Progenitor cell of endocrine pancreas (in vitro differentiated cells): ENCODE measurements around the gene BACH2. TPM values are rescaled to one million over a fixed set of nuclear protein-coding genes. Genes with fewer than 3 reads are reported as not detected.
"Not testable (repeated sequence)": the region's sequence is repeated elsewhere in the genome, so short reads cannot be mapped to it uniquely, and the experiment has no call there.

Experiments used
- DNase-seq: peaks from one replicate; pipeline ENCODE4 v3.0.0; 2021; ENCODE audit warnings: low spot score; ENCODE audit not compliant: unreplicated experiment
- H3K27ac Mint-ChIP-seq: 2 replicates; pipeline ENCODE4 v1.8.0; 2021; ENCODE audit warnings: mild to moderate bottlenecking, moderate library complexity, mixed read lengths
- H3K27me3 Mint-ChIP-seq: 2 replicates; pipeline ENCODE4 v1.8.0; 2021; ENCODE audit warnings: mixed read lengths
- H3K36me3 Mint-ChIP-seq: 2 replicates; pipeline ENCODE4 v1.8.0; 2022; ENCODE audit warnings: mixed read lengths; ENCODE audit not compliant: insufficient read depth
- H3K4me1 Mint-ChIP-seq: 2 replicates; pipeline ENCODE4 v1.8.0; 2021; ENCODE audit warnings: low read depth, mixed read lengths
- H3K4me3 Mint-ChIP-seq: 2 replicates; pipeline ENCODE4 v1.8.0; 2021; ENCODE audit warnings: low read depth, mild to moderate bottlenecking, moderate library complexity, mixed read lengths
- H3K9me3 Mint-ChIP-seq: 2 replicates; pipeline ENCODE4 v1.8.0; 2021; ENCODE audit warnings: low read depth, mixed read lengths
- total RNA-seq: library from RNA; stranded (reverse); gene quantifications from 2 replicates; pipeline ENCODE4 v1.2.1, GENCODE V29; 2021
- TF ChIP-seq, protein P1 (sequence below): fragments of 200-600 bp; sonication (generic); IDR thresholded peaks from one replicate; pipeline ENCODE4 v1.5.0; 2021; ENCODE audit warnings: antibody characterized with exemption, mild to moderate bottlenecking; ENCODE audit not compliant: unreplicated experiment

Gene BACH2
- total RNA-seq, 1 donor from 2014 or later, result 11.2 TPM

DNA sequence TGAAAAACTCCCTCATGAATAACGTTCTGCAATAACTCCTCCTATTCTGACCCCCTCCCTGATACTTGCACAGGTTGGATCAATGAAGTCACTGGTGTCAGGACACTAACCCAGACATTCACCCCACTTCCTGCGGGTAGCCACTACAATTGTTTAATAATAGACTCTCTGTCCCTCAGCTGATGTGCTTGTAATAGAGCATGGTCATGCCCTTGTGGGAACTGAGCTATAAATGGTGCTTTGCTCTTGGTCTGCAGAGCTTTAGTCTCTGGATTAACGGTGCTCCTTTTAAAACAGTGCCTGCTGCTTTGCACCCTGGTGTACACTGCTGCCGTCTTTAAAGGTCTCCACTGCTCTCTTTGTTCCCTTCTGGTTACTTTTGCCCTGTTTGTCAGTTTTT is 127.3 kb downstream of the BACH2 start:
- peaks cover 3% of the 10 kb centered on the region for H3K36me3 Mint-ChIP-seq
- no peaks in the 10 kb centered on the region for H3K27me3 Mint-ChIP-seq
- peaks cover 6% of the 10 kb centered on the region for H3K4me1 Mint-ChIP-seq
- peak overlapping the region; percentile 67 for H3K27ac Mint-ChIP-seq
- DNase-seq, result no peak
- no peak overlapping the region for H3K4me3 Mint-ChIP-seq
- TF ChIP-seq, protein P1, sequence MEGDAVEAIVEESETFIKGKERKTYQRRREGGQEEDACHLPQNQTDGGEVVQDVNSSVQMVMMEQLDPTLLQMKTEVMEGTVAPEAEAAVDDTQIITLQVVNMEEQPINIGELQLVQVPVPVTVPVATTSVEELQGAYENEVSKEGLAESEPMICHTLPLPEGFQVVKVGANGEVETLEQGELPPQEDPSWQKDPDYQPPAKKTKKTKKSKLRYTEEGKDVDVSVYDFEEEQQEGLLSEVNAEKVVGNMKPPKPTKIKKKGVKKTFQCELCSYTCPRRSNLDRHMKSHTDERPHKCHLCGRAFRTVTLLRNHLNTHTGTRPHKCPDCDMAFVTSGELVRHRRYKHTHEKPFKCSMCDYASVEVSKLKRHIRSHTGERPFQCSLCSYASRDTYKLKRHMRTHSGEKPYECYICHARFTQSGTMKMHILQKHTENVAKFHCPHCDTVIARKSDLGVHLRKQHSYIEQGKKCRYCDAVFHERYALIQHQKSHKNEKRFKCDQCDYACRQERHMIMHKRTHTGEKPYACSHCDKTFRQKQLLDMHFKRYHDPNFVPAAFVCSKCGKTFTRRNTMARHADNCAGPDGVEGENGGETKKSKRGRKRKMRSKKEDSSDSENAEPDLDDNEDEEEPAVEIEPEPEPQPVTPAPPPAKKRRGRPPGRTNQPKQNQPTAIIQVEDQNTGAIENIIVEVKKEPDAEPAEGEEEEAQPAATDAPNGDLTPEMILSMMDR, result no peak
- H3K9me3 Mint-ChIP-seq, result peaks cover 5% of the 10 kb centered on the region

DNA sequence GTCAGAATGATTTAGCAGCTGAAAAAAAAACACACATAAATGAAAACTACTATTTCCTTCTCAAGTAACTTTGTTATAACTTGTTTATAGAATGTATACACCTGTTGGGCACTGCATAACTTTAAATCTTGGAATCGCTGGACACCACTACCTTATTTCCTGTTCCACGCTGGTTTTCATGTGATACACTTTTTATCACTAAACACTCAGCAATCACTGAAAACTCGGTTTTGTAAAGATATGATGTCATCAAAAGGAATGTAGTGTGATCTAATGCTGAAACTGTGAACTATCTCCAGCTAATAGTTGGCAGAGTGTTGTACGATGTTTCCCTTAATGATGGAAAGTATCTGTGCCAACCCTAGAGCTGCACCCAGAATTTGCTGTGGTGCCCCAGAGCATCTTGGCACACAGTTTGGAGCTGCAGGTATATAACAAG is 127.9 kb downstream of the BACH2 start:
- peak overlapping the region; percentile 56 for H3K27ac Mint-ChIP-seq
- no peak overlapping the region for H3K4me3 Mint-ChIP-seq
- H3K4me1 Mint-ChIP-seq, result peaks cover 7% of the 10 kb centered on the region
- H3K36me3 Mint-ChIP-seq, result peaks cover 3% of the 10 kb centered on the region
- H3K27me3 Mint-ChIP-seq, result no peaks in the 10 kb centered on the region
- DNase-seq, result no peak
- peaks cover 4% of the 10 kb centered on the region for H3K9me3 Mint-ChIP-seq
- TF ChIP-seq, protein P1, result no peak

DNA sequence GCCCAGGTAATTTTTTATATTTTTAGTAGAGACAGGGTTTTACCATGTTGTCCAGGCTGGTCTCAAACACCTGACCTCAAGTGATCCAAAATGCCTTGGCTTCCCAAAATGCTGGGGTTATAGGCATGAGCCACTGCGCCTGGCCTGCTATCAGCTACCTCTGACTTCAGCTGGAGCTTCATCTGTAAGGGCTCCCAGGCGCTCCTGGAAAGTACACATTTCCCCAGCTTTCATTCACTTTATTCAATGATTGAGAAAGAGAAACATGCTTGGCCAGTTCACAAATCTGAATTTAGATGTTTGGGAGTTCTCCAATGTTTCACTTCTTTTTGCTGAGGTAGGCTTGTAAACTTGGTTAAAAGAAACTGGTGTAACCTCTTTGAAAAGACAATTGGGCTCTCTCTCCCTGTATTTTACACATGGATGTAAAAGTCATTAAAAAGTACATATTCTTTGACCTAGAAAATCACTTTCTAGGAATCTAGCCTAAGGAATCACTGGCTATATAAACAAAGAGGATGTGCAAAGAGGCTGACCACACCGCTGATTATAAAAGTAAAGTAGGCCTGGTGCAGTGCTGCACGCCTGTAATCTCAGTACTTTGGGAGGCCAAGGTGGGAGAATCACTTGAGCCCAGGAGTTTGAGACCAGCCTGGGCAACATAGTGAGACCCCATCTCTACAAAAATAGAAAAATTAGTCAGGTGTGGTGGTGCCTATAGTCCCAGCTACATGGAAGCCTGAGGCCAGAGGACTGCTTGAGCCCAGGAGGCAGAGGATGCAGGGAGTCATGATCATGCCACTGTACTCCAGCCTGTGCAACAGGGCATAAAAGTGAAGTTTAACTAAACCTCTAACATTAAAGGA is 128.9 kb downstream of the BACH2 start:
- TF ChIP-seq, protein P1, result no peak
- Mint-ChIP-seq H3K36me3 (peaks cover 2% of the 10 kb centered on the region), H3K27me3 (no peaks in the 10 kb centered on the region), H3K4me3 (no peak overlapping the region), H3K4me1 (peaks cover 12% of the 10 kb centered on the region), H3K9me3 (no peaks in the 10 kb centered on the region), H3K27ac (no peak overlapping the region)
- DNase-seq, result no peak

DNA sequence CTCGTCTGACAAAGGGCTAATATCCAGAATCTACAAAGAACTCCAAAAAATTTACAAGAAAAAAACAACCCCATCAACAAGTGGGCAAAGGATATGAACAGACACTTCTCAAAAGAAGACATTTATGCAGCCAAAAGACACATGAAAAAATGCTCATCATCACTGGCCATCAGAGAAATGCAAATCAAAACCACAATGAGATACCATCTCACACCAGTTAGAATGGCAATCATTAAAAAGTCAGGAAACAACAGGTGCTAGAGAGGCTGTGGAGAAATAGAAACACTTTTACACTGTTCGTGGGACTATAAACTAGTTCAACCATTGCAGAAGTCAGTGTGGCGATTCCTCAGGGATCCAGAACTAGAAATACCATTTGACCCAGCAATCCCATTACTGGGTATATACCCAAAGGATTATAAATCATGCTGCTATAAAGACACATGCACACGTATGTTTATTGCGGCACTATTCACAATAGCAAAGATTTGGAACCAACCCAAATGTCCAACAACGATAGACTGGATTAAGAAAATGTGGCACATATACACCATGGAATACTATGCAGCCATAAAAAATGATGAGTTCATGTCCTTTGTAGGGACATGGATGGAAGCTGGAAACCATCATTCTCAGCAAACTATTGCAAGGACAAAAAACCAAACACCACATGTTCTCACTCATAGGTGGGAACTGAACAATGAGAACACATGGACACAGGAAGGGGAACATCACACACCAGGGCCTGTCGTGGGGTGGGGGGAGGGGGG is 130.3 kb downstream of the BACH2 start:
- not testable (repeated sequence) for H3K36me3 Mint-ChIP-seq, H3K27me3 Mint-ChIP-seq, H3K27ac Mint-ChIP-seq, H3K4me3 Mint-ChIP-seq, DNase-seq, H3K9me3 Mint-ChIP-seq
- H3K4me1 Mint-ChIP-seq, result peaks cover 13% of the 10 kb centered on the region

DNA sequence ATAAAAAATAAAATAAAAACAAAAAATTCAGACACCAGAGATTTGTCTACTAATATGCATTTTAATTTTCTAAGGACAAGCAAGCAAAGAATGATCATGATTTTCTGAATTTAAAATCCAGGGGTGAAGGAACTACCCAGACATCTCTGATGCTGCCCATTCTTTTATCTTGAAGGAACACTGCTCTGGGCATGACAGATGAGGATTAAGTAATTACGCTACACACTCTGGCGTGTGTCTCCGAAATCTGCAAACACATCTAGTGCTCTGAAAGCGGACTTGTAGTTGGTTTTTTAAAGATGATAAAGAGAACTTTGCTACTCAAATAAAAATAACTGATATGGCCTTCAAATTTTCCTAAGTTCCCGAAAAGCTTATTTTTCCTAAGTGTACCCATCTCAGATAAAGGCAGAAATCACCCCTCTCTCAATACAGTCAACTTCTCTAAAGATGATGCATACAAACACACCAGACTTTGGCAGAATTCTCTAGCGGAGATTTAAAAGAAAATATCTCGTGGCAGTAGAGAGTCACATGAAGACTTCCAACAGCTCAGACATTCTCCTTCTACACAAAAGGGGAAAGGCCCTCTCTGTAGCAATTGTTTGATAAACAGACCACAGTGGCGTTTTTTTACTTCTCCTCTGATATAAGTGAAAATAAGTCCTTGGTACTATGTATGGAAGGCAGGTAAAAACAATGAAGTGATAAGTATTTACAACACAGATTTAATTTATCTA is 133.8 kb downstream of the BACH2 start:
- Mint-ChIP-seq H3K27me3 (no peaks in the 10 kb centered on the region), H3K36me3 (no peaks in the 10 kb centered on the region), H3K9me3 (peaks cover 2% of the 10 kb centered on the region), H3K4me1 (peaks cover 19% of the 10 kb centered on the region), H3K4me3 (no peak overlapping the region), H3K27ac (no peak overlapping the region)
- TF ChIP-seq, protein P1, result no peak
- no peak for DNase-seq
